ENCODE data around the gene HIF3A.
A peak's percentile ranks its signal among the peaks of the same experiment; 100 is the strongest.
"Not testable (repeated sequence)": the region's sequence is repeated elsewhere in the genome, so short reads cannot be mapped to it uniquely, and the experiment has no call there.

The HIF3A gene

DNA sequence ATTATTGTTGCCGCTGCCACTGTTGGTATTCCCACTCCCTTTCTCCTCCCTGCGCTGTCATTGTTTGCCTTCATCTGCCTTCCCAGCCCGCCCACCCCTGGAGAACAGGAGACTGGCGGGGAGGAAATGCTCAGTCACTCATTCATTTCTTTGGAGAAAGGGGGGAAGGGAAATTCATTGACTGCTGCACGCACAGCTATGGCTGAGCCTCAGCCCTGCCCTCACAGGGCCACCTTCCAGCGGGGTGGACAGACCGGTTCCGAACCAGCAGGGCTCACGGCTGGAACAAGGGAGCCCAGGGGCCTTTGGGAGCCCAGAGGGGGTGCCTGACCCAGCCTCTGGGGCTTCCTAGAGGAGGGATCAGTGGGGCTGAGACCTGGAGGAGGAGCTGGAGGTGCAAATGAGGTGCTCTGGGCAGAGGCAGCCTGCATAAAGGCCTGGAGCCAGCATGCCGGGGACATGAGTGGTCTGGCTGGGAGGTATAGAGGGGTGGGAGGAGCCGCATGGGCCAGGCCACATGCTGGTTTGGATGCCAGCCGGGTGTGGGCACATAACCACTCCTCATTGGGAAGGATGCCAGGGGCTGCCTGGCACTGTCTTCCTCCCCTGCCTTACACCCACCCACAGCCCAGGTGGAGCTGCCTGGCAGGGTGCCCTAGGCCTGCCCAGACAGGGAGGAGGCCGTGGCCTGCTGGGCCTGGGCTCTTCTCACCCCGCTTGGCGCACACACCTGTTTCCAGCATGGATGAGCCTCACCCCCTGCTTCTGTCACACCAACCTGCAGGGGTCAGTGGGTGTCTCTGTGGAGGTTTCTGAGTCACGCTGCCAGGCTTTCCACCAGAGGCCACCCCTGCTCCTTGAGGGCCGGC is 76.9 kb downstream of the HIF3A start:
- Histone ChIP-seq H4K20me1 (ENCODE audit: insufficient read depth, low read length) (peaks cover 65% of the 10 kb centered on the region), H3K9me3 (ENCODE audit: insufficient read depth, low read length, severe bottlenecking) (no peaks in the 10 kb centered on the region), H2AFZ (ENCODE audit: low read depth, low read length) (no peak overlapping the region), H3K9ac (ENCODE audit: low read depth, low read length) (no peak overlapping the region), H3K79me2 (ENCODE audit: insufficient read depth, low read length) (peaks cover 45% of the 10 kb centered on the region), H3K27ac (ENCODE audit: low read length) (peak overlapping the region; percentile 28; the same call in 1 of the 2 replicates), H3K27me3 (ENCODE audit: insufficient read depth, low read length, poor library complexity) (no peaks in the 10 kb centered on the region), H3K4me2 (ENCODE audit: insufficient read depth, low read length) (no peak overlapping the region), H3K4me3 (ENCODE audit: low read depth in 1 of 2, low read length in 2 of 2) (no peak overlapping the region), H3K36me3 (ENCODE audit: insufficient read depth, low read length) (peaks cover 82% of the 10 kb centered on the region), H3K4me1 (ENCODE audit: insufficient read depth, low read length) (0 out of 2 replicates have a peak, but pooled peaks cover 6% of the 10 kb centered on the region)
- TF ChIP-seq, protein P1, sequence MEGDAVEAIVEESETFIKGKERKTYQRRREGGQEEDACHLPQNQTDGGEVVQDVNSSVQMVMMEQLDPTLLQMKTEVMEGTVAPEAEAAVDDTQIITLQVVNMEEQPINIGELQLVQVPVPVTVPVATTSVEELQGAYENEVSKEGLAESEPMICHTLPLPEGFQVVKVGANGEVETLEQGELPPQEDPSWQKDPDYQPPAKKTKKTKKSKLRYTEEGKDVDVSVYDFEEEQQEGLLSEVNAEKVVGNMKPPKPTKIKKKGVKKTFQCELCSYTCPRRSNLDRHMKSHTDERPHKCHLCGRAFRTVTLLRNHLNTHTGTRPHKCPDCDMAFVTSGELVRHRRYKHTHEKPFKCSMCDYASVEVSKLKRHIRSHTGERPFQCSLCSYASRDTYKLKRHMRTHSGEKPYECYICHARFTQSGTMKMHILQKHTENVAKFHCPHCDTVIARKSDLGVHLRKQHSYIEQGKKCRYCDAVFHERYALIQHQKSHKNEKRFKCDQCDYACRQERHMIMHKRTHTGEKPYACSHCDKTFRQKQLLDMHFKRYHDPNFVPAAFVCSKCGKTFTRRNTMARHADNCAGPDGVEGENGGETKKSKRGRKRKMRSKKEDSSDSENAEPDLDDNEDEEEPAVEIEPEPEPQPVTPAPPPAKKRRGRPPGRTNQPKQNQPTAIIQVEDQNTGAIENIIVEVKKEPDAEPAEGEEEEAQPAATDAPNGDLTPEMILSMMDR (IDR thresholded peaks at IDR 0.05; ENCODE audit: borderline replicate concordance, extremely low read depth, low read length, poor library complexity, severe bottlenecking), result no peak
- TF ChIP-seq EZH2 (IDR thresholded peaks at IDR 0.05; ENCODE audit: borderline replicate concordance, low read depth, low read length, severe bottlenecking), result no peak
- ATAC-seq (ENCODE audit: insufficient read depth, low read depth) (peak; percentile 48; the same call in 2 of the 3 replicates), DNase-seq (peak; percentile 26)

DNA sequence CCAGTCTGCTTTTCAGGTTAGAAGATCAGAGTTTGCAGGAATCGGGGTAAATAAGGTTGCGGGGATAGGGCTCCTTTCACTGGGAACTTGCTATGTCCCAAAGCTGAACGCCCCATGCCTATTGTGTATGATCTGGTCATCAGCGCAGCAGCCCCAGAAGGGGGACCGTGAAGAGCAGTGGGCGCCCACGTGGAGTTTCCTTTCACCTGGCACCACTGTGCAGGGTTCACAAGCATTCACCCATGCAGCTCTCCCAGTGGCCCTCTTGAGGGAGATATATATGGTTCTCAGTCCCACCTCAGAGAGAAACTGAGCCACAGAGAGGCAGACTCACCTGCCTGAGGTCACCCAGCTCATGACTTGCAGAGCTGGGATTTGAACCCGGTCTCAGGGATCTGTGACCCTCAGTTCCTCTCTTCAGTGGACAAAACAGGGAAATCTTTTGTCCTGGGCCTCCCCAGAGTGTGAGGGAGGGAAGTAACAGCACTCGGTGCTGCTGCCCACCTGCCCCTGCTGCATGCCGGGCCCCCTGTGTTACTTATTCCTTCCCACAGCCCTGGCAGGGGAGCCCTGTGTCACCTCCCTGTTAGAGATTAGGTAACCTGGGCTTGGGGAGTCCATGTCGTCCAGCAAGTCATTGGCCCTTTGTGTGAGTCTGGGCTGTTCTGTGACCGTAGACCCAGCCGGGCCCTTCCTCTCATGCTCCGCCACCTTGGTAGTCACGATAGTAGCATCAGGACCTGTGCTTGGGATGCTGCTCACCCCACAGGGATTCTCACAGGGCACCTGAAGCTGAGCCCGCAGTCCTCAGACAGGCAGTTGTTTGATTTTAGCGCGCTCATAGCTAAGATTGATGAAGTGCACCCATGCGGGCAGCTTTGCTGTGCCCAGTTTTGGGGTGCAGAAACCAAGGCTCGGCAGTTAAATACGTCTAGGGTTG is 78.0 kb downstream of the HIF3A start:
- Histone ChIP-seq H4K20me1 (ENCODE audit: insufficient read depth, low read length) (peaks cover 59% of the 10 kb centered on the region), H2AFZ (ENCODE audit: low read depth, low read length) (no peak overlapping the region), H3K36me3 (ENCODE audit: insufficient read depth, low read length) (peaks cover 88% of the 10 kb centered on the region), H3K4me2 (ENCODE audit: insufficient read depth, low read length) (no peak overlapping the region), H3K9me3 (ENCODE audit: insufficient read depth, low read length, severe bottlenecking) (no peaks in the 10 kb centered on the region), H3K4me1 (ENCODE audit: insufficient read depth, low read length) (0 out of 2 replicates have a peak, but pooled peaks cover 6% of the 10 kb centered on the region), H3K9ac (ENCODE audit: low read depth, low read length) (no peak overlapping the region), H3K27me3 (ENCODE audit: insufficient read depth, low read length, poor library complexity) (no peaks in the 10 kb centered on the region), H3K27ac (ENCODE audit: low read length) (peak overlapping the region; percentile 28; the same call in 1 of the 2 replicates), H3K4me3 (ENCODE audit: low read depth in 1 of 2, low read length in 2 of 2) (no peak overlapping the region), H3K79me2 (ENCODE audit: insufficient read depth, low read length) (peaks cover 41% of the 10 kb centered on the region)
- ATAC-seq (ENCODE audit: insufficient read depth, low read depth) (no peak), DNase-seq (no peak)
- TF ChIP-seq, protein P1 (IDR thresholded peaks at IDR 0.05; ENCODE audit: borderline replicate concordance, extremely low read depth, low read length, poor library complexity, severe bottlenecking), result no peak
- no peak for TF ChIP-seq EZH2 (IDR thresholded peaks at IDR 0.05; ENCODE audit: borderline replicate concordance, low read depth, low read length, severe bottlenecking)

DNA sequence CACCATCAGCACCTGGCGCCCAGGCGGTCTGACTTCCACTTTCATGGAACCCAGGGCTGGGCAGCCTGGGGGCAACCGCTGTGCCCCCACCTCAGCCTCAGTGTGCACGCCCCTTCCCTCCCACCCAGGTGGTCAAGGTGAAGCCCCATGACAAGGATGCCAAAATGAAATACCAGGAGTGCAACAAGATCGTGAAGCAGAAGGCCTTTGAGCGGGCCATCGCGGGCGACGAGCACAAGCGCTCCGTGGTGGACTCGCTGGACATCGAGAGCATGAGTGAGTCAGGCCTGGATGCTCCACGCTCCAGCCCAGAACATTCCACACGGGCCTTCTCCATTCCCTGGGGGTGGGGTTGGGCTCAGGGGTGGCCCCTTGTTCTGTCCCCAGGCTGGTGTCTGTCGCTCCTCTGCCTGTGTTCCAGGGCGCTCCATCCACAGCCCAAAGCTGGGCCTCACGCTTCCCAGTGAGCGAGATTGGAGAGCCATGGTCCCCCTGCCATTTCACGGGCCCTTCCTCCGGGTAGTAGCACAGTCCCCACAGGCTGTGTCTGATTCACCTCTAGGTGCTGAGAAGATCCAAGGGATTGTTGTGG is 78.7 kb downstream of the HIF3A start:
- ATAC-seq (ENCODE audit: insufficient read depth, low read depth); H3K4me2 ChIP-seq (ENCODE audit: insufficient read depth, low read length); DNase-seq; H3K4me1 ChIP-seq (ENCODE audit: insufficient read depth, low read length); H3K9me3 ChIP-seq (ENCODE audit: insufficient read depth, low read length, severe bottlenecking); H3K27me3 ChIP-seq (ENCODE audit: insufficient read depth, low read length, poor library complexity); H3K9ac ChIP-seq (ENCODE audit: low read depth, low read length); H3K4me3 ChIP-seq (ENCODE audit: low read depth in 1 of 2, low read length in 2 of 2); H2AFZ ChIP-seq (ENCODE audit: low read depth, low read length); H3K27ac ChIP-seq (ENCODE audit: low read length): not testable (repeated sequence)
- peaks cover 91% of the 10 kb centered on the region for H3K36me3 ChIP-seq (ENCODE audit: insufficient read depth, low read length)
- peaks cover 54% of the 10 kb centered on the region for H4K20me1 ChIP-seq (ENCODE audit: insufficient read depth, low read length)
- H3K79me2 ChIP-seq (ENCODE audit: insufficient read depth, low read length), result peaks cover 36% of the 10 kb centered on the region

Data from DND-41 (cell line).